ENCODE measurements around the gene SYNGR2.

The SYNGR2 gene

DNA sequence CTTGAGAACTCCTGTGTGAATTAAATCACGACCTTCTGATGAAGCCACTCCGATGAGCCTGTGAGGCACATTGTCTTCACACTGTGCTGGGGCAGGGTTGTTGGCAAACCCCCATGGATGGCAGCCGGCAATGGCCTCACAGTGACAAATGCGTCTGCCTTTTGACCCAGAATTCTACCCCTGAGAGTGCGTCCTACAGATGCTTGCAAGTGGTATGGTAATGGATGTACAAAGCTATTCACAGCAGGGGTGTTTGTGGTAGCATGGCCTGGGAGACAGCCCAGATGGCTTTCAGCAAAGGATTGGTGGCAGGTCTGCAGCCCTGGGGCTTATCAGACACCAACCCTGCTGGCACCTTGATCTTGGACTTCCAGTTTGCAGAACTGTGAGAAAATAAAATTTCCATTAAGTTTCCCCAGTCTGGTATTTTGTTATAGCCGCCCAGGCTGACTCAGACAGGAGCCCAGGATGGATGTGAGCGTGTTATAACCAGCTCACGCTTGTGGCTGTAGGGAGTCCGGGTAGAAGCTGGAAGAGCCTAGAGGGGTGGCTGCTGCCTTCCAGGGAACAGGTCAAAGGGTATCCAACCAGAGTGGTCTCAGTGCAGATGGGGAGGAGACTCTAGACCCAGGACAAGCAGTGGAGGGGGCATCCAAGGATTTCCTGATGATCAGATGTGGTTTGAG, 28.9 kb downstream of the SYNGR2 start:
- H3K4me3 ChIP-seq (ENCODE audit: low read depth, low read length), result no peak overlapping the region
- TF ChIP-seq, protein P1, sequence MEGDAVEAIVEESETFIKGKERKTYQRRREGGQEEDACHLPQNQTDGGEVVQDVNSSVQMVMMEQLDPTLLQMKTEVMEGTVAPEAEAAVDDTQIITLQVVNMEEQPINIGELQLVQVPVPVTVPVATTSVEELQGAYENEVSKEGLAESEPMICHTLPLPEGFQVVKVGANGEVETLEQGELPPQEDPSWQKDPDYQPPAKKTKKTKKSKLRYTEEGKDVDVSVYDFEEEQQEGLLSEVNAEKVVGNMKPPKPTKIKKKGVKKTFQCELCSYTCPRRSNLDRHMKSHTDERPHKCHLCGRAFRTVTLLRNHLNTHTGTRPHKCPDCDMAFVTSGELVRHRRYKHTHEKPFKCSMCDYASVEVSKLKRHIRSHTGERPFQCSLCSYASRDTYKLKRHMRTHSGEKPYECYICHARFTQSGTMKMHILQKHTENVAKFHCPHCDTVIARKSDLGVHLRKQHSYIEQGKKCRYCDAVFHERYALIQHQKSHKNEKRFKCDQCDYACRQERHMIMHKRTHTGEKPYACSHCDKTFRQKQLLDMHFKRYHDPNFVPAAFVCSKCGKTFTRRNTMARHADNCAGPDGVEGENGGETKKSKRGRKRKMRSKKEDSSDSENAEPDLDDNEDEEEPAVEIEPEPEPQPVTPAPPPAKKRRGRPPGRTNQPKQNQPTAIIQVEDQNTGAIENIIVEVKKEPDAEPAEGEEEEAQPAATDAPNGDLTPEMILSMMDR (IDR thresholded peaks at IDR 0.05; ENCODE audit: insufficient read depth, low read depth, low read length, missing control alignments), result no peak
- no peak for DNase-seq (ENCODE audit: low read depth)

DNA sequence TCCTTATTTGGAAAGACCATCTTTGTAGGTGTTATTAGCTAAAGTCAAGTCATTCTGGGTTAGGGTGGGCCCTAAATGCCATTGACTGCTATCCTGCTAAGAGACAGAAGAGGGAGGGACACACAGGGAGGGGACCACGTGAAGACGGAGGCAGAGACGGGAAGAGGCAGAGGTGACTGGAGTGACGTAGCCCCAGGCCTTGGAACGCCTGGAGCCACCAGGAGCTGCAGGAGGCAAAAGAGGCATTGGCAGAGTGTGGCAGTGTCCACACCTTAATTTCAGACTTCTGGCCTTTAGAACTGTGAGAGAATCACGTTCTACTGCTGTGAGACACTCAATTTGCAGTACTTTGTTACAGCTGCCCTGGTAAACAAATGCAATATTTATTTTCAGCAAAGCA, 32.1 kb downstream of the SYNGR2 start:
- TF ChIP-seq, protein P1 (IDR thresholded peaks at IDR 0.05; ENCODE audit: insufficient read depth, low read depth, low read length, missing control alignments), result no peak
- no peak overlapping the region for H3K4me3 ChIP-seq (ENCODE audit: low read depth, low read length)
- DNase-seq (ENCODE audit: low read depth), result no peak

DNA sequence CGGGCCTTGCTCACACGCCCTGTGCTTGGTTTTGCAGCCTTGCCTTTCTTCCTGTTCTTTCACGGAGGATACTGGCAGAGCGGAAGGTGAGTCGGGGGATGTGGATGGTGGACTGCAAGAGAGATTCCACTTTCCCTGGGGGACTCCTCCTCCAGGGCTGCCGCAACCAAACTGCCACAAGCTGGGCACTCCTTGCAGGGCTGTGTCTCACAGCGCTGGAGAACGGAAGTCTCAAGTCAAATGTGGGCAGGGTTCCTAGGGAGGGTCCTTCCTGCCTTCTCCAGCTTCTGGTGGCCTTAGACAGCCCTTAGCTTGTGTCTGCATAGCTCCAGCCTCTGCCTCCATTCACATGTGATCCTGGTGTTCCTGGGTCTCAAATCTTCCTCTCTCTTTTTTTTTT, 34.3 kb downstream of the SYNGR2 start:
- DNase-seq (ENCODE audit: low read depth), result no peak
- TF ChIP-seq, protein P1 (IDR thresholded peaks at IDR 0.05; ENCODE audit: insufficient read depth, low read depth, low read length, missing control alignments), result no peak
- H3K4me3 ChIP-seq (ENCODE audit: low read depth, low read length), result no peak overlapping the region

DNA sequence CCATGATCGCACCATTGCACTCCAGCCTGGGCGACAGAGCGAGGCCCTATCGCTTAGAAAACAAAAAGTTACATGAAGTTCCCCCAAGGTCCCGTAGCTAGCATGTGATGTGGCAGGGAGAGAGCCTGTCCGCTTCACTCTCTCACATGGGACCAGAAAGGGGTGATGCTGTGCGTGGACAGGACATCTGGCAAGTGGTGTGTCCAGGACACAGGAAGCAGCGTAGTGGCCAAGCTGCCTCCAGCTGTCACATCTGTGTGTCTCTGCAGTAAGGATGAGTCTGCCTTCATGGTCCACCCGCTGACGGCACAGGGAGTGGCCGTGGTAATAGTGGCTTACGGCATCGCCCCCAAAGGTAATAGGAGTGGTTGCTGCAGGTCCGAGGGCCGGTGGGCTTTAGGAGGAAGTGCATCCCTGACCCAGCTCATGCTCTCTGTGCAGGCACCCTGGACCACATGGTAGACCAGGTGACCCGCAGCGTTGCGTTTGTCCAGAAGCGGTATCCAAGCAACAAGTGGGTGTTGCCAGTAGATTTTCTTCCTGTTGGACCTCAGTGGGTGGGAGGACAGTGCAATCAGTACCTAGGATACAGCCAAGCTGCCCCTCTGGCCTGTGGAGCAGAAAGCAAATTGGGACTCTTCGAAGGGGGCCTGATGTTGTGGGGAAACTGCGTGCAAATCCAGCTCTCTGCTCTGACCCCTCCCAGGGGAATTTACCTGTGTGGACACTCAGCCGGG, 36.2 kb downstream of the SYNGR2 start:
- DNase-seq (ENCODE audit: low read depth), result no peak
- TF ChIP-seq, protein P1 (IDR thresholded peaks at IDR 0.05; ENCODE audit: insufficient read depth, low read depth, low read length, missing control alignments), result no peak

DNA sequence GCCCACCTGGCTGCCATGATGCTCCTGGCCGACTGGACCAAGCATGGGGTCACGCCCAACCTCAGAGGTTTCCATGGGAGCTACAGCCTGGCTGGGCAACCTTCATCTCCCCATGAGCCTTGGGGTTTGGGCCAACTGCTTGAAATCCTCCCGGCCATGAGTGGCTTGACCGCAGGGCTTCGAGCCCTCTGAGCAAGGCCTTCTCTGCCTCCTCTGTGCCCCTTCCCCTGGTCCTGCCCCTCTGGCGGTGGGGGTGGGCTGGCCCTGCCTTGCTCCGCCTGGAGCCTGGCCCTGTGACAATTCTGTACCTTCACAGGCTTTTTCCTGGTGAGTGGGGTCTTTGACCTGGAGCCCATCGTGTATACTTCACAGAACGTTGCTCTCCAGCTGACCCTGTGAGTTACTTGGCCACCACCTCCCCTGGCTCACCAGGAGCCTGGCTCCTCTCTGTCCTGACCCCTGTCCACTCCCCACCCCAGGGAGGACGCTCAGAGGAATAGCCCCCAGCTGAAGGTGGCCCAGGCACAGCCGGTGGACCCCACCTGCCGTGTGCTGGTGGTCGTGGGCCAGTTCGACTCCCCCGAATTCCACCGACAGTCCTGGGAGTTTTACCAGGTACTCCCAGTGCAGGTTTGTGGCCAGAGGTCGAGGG, 36.9 kb downstream of the SYNGR2 start:
- TF ChIP-seq, protein P1 (IDR thresholded peaks at IDR 0.05; ENCODE audit: insufficient read depth, low read depth, low read length, missing control alignments), result no peak
- H3K4me3 ChIP-seq (ENCODE audit: low read depth, low read length), result no peak overlapping the region
- no peak for DNase-seq (ENCODE audit: low read depth)

More for the DNA sequence above, 36.2 kb downstream of the SYNGR2 start:
- H3K4me3 ChIP-seq (ENCODE audit: low read depth, low read length), result no peak overlapping the region

DNA sequence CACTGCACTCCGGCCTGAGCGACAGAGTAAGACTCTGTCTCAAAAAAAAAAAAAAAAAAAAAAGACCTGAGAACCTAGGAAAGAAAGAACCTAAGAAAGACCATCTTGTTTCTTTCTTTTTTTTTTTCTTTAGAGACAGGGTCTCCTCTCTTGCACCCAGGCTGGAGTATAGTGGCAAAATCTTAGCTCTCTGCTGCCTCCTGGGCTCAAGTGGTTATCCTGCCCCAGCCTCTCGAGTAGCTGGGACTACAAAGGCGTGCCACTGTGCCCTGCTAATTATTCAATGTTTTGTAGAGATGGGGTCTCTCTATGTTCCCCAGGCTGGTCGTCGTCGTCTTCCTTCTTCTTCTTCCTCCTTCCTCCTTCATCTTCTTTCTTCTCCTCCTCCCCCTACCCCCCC, 37.9 kb downstream of the SYNGR2 start:
- TF ChIP-seq, protein P1 (IDR thresholded peaks at IDR 0.05; ENCODE audit: insufficient read depth, low read depth, low read length, missing control alignments), result peak; percentile 1
- DNase-seq (ENCODE audit: low read depth), result no peak

More for the DNA sequence above, 37.9 kb downstream of the SYNGR2 start:
- no peak overlapping the region for H3K4me3 ChIP-seq (ENCODE audit: low read depth, low read length)

Data from GM12865 (cell line).